ENCODE measurements around the gene SHISA6.

Gene SHISA6

GRCh38 chr17:11244776-11245175 is 3.8 kb downstream of the SHISA6 start:
- Histone ChIP-seq H3K36me3 (ENCODE audit: low read depth) (no peaks in the 10 kb centered on the region), H3K27me3 (ENCODE audit: insufficient read depth, poor library complexity, severe bottlenecking) (peaks cover 17% of the 10 kb centered on the region), H3K4me1 (ENCODE audit: insufficient read depth, poor library complexity, severe bottlenecking) (no peaks in the 10 kb centered on the region), H3K4me3 (ENCODE audit: severe bottlenecking) (no peak overlapping the region), H3K27ac (ENCODE audit: poor library complexity, severe bottlenecking) (no peak overlapping the region), H3K9me3 (ENCODE audit: severe bottlenecking) (no peaks in the 10 kb centered on the region)
- no peak for DNase-seq (ENCODE audit: low spot score)
- ATAC-seq (ENCODE audit: low read depth): no peak
- TF ChIP-seq CTCF (IDR thresholded peaks at IDR 0.05; ENCODE audit: poor library complexity, severe bottlenecking): no peak

DNA sequence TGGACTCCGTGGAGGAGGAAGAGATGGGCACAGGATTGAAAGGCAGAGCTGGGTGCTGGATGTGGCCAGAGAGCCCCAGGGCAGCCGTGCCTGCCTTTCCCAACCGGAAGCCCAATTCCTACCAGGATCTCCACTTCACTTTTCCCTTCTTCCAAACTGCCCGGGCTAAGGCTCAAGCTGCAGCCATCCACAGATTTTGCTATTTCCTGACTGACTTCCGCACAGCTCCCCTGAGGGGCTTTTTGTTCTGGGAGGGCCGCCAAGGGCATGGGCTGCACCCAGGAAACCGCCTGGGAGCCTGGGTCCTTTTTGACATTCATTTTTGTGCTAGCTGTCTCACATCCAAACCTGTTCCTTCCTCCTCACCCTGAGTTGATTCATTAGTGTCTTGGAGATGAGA is 4.2 kb downstream of the SHISA6 start:
- TF ChIP-seq CTCF (IDR thresholded peaks at IDR 0.05; ENCODE audit: poor library complexity, severe bottlenecking): no peak
- no peak overlapping the region for H3K27ac ChIP-seq (ENCODE audit: poor library complexity, severe bottlenecking)

DNA sequence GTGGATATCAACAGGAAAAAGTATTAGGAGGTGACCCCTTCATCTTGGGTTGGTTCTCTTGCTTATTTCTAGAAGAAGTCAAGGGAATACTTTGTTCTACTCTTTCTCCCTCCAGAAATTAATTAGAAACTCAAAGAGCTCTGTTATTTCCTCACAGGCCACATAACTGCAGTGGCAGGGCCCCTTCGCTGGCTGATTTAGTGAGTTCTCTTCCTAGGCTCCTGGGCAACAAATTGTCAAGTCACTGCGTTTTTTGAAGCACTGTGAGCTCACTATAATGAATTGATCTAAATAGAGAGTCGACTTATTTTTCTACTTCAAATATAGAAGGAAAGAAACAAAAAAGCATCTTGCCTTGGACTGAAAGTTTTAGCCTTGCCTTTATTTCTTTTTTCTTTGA is 4.8 kb downstream of the SHISA6 start:
- H3K27ac ChIP-seq (ENCODE audit: poor library complexity, severe bottlenecking): no peak overlapping the region
- no peak for ATAC-seq (ENCODE audit: low read depth)
- TF ChIP-seq CTCF (IDR thresholded peaks at IDR 0.05; ENCODE audit: poor library complexity, severe bottlenecking): no peak

More for the DNA sequence above, 4.2 kb downstream of the SHISA6 start:
- H3K4me1 ChIP-seq (ENCODE audit: insufficient read depth, poor library complexity, severe bottlenecking): no peaks in the 10 kb centered on the region
- no peak for DNase-seq (ENCODE audit: low spot score)
- no peak overlapping the region for H3K4me3 ChIP-seq (ENCODE audit: severe bottlenecking)
- H3K36me3 ChIP-seq (ENCODE audit: low read depth): no peaks in the 10 kb centered on the region
- no peak for ATAC-seq (ENCODE audit: low read depth)
- no peaks in the 10 kb centered on the region for H3K9me3 ChIP-seq (ENCODE audit: severe bottlenecking)
- H3K27me3 ChIP-seq (ENCODE audit: insufficient read depth, poor library complexity, severe bottlenecking): peaks cover 13% of the 10 kb centered on the region

GRCh38 chr17:11250161-11250560 is 9.1 kb downstream of the SHISA6 start:
- Histone ChIP-seq H3K27me3 (ENCODE audit: insufficient read depth, poor library complexity, severe bottlenecking) (no peaks in the 10 kb centered on the region), H3K4me1 (ENCODE audit: insufficient read depth, poor library complexity, severe bottlenecking) (no peaks in the 10 kb centered on the region), H3K4me3 (ENCODE audit: severe bottlenecking) (no peak overlapping the region), H3K36me3 (ENCODE audit: low read depth) (no peaks in the 10 kb centered on the region), H3K9me3 (ENCODE audit: severe bottlenecking) (no peaks in the 10 kb centered on the region), H3K27ac (ENCODE audit: poor library complexity, severe bottlenecking) (no peak overlapping the region)
- DNase-seq (ENCODE audit: low spot score) (no peak), ATAC-seq (ENCODE audit: low read depth) (no peak)
- TF ChIP-seq CTCF (IDR thresholded peaks at IDR 0.05; ENCODE audit: poor library complexity, severe bottlenecking): no peak

More for the DNA sequence above, 4.8 kb downstream of the SHISA6 start:
- no peak overlapping the region for H3K4me3 ChIP-seq (ENCODE audit: severe bottlenecking)
- H3K27me3 ChIP-seq (ENCODE audit: insufficient read depth, poor library complexity, severe bottlenecking): peaks cover 11% of the 10 kb centered on the region
- H3K9me3 ChIP-seq (ENCODE audit: severe bottlenecking): no peaks in the 10 kb centered on the region
- no peaks in the 10 kb centered on the region for H3K4me1 ChIP-seq (ENCODE audit: insufficient read depth, poor library complexity, severe bottlenecking)
- no peaks in the 10 kb centered on the region for H3K36me3 ChIP-seq (ENCODE audit: low read depth)
- DNase-seq (ENCODE audit: low spot score): no peak

- ATAC-seq (ENCODE audit: low read depth): no peak
- no peak for TF ChIP-seq CTCF (IDR thresholded peaks at IDR 0.05; ENCODE audit: poor library complexity, severe bottlenecking)
- H3K4me1 ChIP-seq (ENCODE audit: insufficient read depth, poor library complexity, severe bottlenecking): no peaks in the 10 kb centered on the region
- H3K4me3 ChIP-seq (ENCODE audit: severe bottlenecking): no peak overlapping the region
- H3K27ac ChIP-seq (ENCODE audit: poor library complexity, severe bottlenecking): no peak overlapping the region
- no peaks in the 10 kb centered on the region for H3K27me3 ChIP-seq (ENCODE audit: insufficient read depth, poor library complexity, severe bottlenecking)
- no peaks in the 10 kb centered on the region for H3K9me3 ChIP-seq (ENCODE audit: severe bottlenecking)
- no peaks in the 10 kb centered on the region for H3K36me3 ChIP-seq (ENCODE audit: low read depth)
- DNase-seq (ENCODE audit: low spot score): no peak
Measured at GRCh38 chr17:11251561-11252107, 10.6 kb downstream of the SHISA6 start.
